Endothelial cell of umbilical vein (primary cell): Measurements from ENCODE around the gene ANKZF1.

Experiments used
- EZH2 ChIP-seq: IDR thresholded peaks from 2 replicates; pipeline ENCODE4 v1.6.1; 2012; ENCODE audit warnings: borderline replicate concordance, low read depth, mild to moderate bottlenecking, moderate library complexity, low read length, inconsistent platforms; ENCODE audit not compliant: severe bottlenecking
- FOS ChIP-seq: IDR thresholded peaks from 2 replicates; pipeline ENCODE4 v1.6.1; 2011; ENCODE audit warnings: mild to moderate bottlenecking, low read length, moderate library complexity, borderline replicate concordance; ENCODE audit not compliant: insufficient read depth
- POLR2A ChIP-seq: IDR thresholded peaks from 2 replicates; pipeline ENCODE4 v1.6.1; 2012; ENCODE audit warnings: low read depth, mild to moderate bottlenecking, control low read depth, low read length
- POLR2AphosphoS5 ChIP-seq: IDR thresholded peaks from 2 replicates; pipeline ENCODE4 v1.6.1; 2012; ENCODE audit warnings: low read depth, mild to moderate bottlenecking, control low read depth, low read length, moderate library complexity; ENCODE audit not compliant: insufficient read depth
- TF ChIP-seq, protein P1 (sequence below), 2 donors: IDR thresholded peaks; 1 replicate in 1 of 2; 2 replicates in 1 of 2; pipeline ENCODE4 v1.5.1; 2011; ENCODE audit warnings: low read length in 2 of 2, mild to moderate bottlenecking in 2 of 2, moderate library complexity in 2 of 2, control low read depth in 1 of 2, inconsistent platforms in 1 of 2, low read depth in 1 of 2; ENCODE audit not compliant: insufficient read depth in 1 of 2; ENCODE audit errors: extremely low read depth in 1 of 2
- TF ChIP-seq, protein P2 (sequence below): IDR thresholded peaks from 2 replicates; pipeline ENCODE4 v1.6.1; 2011; ENCODE audit not compliant: insufficient read depth, insufficient read length

DNA sequence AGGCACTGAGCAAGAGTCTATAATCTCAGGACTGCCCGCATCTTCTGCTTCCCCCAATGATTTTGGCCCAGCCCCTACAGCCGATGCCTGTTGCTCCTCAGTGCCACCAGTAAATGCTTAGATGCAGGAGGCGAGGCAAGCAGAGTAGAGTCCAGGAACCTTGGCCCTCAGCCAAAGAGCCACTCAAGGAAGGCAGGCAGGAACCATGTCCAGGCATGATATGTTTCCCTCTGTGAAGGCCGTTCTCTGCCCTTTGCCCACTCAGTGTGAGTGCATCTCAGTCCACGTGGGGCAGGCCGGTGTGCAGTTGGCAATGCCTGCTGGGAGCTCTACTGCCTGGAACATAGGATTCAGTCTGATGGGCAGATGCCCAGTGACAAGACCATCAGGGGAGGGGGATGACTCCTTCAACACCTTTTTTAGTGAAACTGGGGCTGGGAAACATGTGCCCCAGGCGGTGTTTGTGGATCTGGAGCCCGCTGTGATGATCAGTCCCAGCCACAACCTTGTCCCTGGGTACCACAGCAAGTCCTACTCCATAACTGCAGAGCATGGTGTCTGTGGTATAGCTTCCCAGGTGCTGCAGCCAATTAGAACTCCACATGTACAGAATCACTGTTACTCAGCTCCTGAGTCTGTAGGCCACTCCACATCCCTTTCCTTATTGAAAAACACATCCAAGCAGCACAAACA lies 39.9 kb downstream of the ANKZF1 start:
- TF ChIP-seq, protein P1, sequence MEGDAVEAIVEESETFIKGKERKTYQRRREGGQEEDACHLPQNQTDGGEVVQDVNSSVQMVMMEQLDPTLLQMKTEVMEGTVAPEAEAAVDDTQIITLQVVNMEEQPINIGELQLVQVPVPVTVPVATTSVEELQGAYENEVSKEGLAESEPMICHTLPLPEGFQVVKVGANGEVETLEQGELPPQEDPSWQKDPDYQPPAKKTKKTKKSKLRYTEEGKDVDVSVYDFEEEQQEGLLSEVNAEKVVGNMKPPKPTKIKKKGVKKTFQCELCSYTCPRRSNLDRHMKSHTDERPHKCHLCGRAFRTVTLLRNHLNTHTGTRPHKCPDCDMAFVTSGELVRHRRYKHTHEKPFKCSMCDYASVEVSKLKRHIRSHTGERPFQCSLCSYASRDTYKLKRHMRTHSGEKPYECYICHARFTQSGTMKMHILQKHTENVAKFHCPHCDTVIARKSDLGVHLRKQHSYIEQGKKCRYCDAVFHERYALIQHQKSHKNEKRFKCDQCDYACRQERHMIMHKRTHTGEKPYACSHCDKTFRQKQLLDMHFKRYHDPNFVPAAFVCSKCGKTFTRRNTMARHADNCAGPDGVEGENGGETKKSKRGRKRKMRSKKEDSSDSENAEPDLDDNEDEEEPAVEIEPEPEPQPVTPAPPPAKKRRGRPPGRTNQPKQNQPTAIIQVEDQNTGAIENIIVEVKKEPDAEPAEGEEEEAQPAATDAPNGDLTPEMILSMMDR (IDR thresholded peaks at IDR 0.05; ENCODE audit: extremely low read depth in 1 of 2, insufficient read depth in 1 of 2, low read depth in 1 of 2, low read length in 2 of 2): no peak
- TF ChIP-seq POLR2A: no peak
- TF ChIP-seq, protein P2, sequence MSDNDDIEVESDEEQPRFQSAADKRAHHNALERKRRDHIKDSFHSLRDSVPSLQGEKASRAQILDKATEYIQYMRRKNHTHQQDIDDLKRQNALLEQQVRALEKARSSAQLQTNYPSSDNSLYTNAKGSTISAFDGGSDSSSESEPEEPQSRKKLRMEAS: no peak
- no peak for TF ChIP-seq EZH2
- TF ChIP-seq POLR2AphosphoS5: no peak
- TF ChIP-seq FOS: no peak
